Loucy (cell line): ENCODE data around the gene ODF2.

Experiments
- H2AFZ ChIP-seq: fragments of 200-600 bp; sonication (generic); 2 replicates; pipeline ENCODE4 v1.6.0; 2016; ENCODE audit warnings: antibody characterized with exemption, mild to moderate bottlenecking, low read length, moderate library complexity
- H3F3A ChIP-seq: fragments of 200-600 bp; 2 replicates; pipeline ENCODE4 v1.6.0; 2016; ENCODE audit warnings: antibody characterized with exemption, low read depth, mild to moderate bottlenecking
- H3K27me3 ChIP-seq: fragments of 200-600 bp; sonication (generic); 2 replicates; pipeline ENCODE4 v1.6.1; 2014; ENCODE audit warnings: low read length, mild to moderate bottlenecking; ENCODE audit not compliant: insufficient read depth, poor library complexity, severe bottlenecking
- H3K36me3 ChIP-seq: fragments of 200-600 bp; sonication (generic); 2 replicates; pipeline ENCODE4 v1.6.1; 2016; ENCODE audit warnings: low read length; ENCODE audit not compliant: insufficient read depth
- H3K4me1 ChIP-seq: fragments of 200-600 bp; sonication (generic); 2 replicates; pipeline ENCODE4 v1.5.1; 2014; ENCODE audit warnings: low read length, mild to moderate bottlenecking; ENCODE audit not compliant: insufficient read depth, poor library complexity, severe bottlenecking
- H3K4me2 ChIP-seq: fragments of 200-600 bp; sonication (generic); 2 replicates; pipeline ENCODE4 v1.6.0; 2014; ENCODE audit warnings: antibody characterized with exemption, low read length, low read depth, mild to moderate bottlenecking; ENCODE audit not compliant: poor library complexity, severe bottlenecking
- H3K4me3 ChIP-seq: fragments of 200-600 bp; sonication (generic); 2 replicates; pipeline ENCODE4 v1.5.1; 2014; ENCODE audit warnings: low read length, mild to moderate bottlenecking, mixed read lengths; ENCODE audit not compliant: poor library complexity, severe bottlenecking
- H3K79me2 ChIP-seq: fragments of 200-600 bp; sonication (generic); 2 replicates; pipeline ENCODE4 v1.6.1; 2014; ENCODE audit warnings: low read length; ENCODE audit not compliant: insufficient read depth
- H3K9ac ChIP-seq: fragments of 200-600 bp; sonication (generic); 2 replicates; pipeline ENCODE4 v1.6.0; 2014; ENCODE audit warnings: mild to moderate bottlenecking, low read depth, low read length, moderate library complexity; ENCODE audit not compliant: poor library complexity, severe bottlenecking
- H3K9me2 ChIP-seq: fragments of 200-600 bp; sonication (generic); replicated peaks from 2 replicates; pipeline ENCODE4 v1.6.1; 2016; ENCODE audit warnings: low read depth, low read length, mixed read lengths
- H3K9me3 ChIP-seq: fragments of 200-600 bp; sonication (generic); 2 replicates; pipeline ENCODE4 v1.6.1; 2014; ENCODE audit warnings: mild to moderate bottlenecking, antibody characterized with exemption, low read length, low read depth; ENCODE audit not compliant: insufficient read depth
- H4K20me1 ChIP-seq: fragments of 200-600 bp; sonication (generic); 2 replicates; pipeline ENCODE4 v1.6.0; 2014; ENCODE audit warnings: antibody characterized with exemption, low read length, mild to moderate bottlenecking; ENCODE audit not compliant: insufficient read depth, poor library complexity, severe bottlenecking
- CTCF ChIP-seq: fragments of 200-600 bp; sonication (generic); conservative IDR thresholded peaks from 2 replicates; pipeline ENCODE4 v1.5.1; 2014; ENCODE audit warnings: mild to moderate bottlenecking, antibody characterized with exemption, low read length
- EZH2phosphoT487 ChIP-seq: fragments of 200-600 bp; IDR thresholded peaks from 2 replicates; pipeline ENCODE4 v1.6.1; 2018; ENCODE audit warnings: antibody characterized with exemption, mild to moderate bottlenecking, moderate library complexity, borderline replicate concordance

ODF2 gene

GRCh38 chr9:128548876-128549275, 93.1 kb downstream of the ODF2 start:
- Histone ChIP-seq H3F3A (no peaks in the 10 kb centered on the region), H3K4me1 (peaks cover 17% of the 10 kb centered on the region), H3K9me2 (no peaks in the 10 kb centered on the region), H3K36me3 (no peaks in the 10 kb centered on the region), H2AFZ (no peak overlapping the region), H3K4me3 (no peak overlapping the region), H3K4me2 (no peak overlapping the region), H4K20me1 (peaks cover 5% of the 10 kb centered on the region), H3K79me2 (peaks cover 18% of the 10 kb centered on the region), H3K9me3 (no peaks in the 10 kb centered on the region), H3K27me3 (no peaks in the 10 kb centered on the region), H3K9ac (no peak overlapping the region)
- TF ChIP-seq EZH2phosphoT487 (no peak), CTCF (no peak)

GRCh38 chr9:128550226-128550625, 94.4 kb downstream of the ODF2 start:
- Histone ChIP-seq H4K20me1 (peaks cover 19% of the 10 kb centered on the region), H3K27me3 (no peaks in the 10 kb centered on the region), H3K9me3 (no peaks in the 10 kb centered on the region), H3K36me3 (no peaks in the 10 kb centered on the region), H3K9ac (peak overlapping the region; percentile 72), H3K79me2 (peaks cover 31% of the 10 kb centered on the region), H3K4me3 (no peak overlapping the region), H3K9me2 (no peaks in the 10 kb centered on the region), H3K4me2 (peak overlapping the region; percentile 88), H2AFZ (no peak overlapping the region), H3F3A (no peaks in the 10 kb centered on the region), H3K4me1 (peaks cover 31% of the 10 kb centered on the region)
- no peak for TF ChIP-seq EZH2phosphoT487
- TF ChIP-seq CTCF: no peak
